H1 (cell line): ENCODE measurements around the gene RHCG. TPM values are rescaled to one million over a fixed set of nuclear protein-coding genes. Genes with fewer than 3 reads are reported as not detected.

Experiments
- CTCF ChIA-PET: fragments of 300-600 bp; sonication (Branson Sonifier 250); formaldehyde crosslinking; loops from one replicate; lab custom pipeline; 2021; ENCODE audit not compliant: partially characterized antibody; lab: Charles Lee
- POLR2A ChIA-PET: fragments of 300-600 bp; sonication (Branson Sonifier 250); formaldehyde crosslinking; loops from one replicate; lab custom pipeline; 2021; ENCODE audit warnings: inconsistent platforms; ENCODE audit not compliant: partially characterized antibody; lab: Charles Lee
- DNase-seq, 2 experiments: peaks; one replicate each; pipeline versions ENCODE4 v3.0.0 to v3.0.0-alpha.2; 2010 to 2022; ENCODE audit warnings: low spot score in 2 of 2, low read depth in 1 of 2, mixed read lengths in 1 of 2
- FAIRE-seq: peaks from 2 replicates; lab custom pipeline; 2011; peaks lifted over from hg19 to GRCh38; lab: Jason Lieb, UNC
- H2AFZ ChIP-seq: 2 replicates; pipeline ENCODE4 v1.8.1; 2012; ENCODE audit warnings: low read length, inconsistent platforms
- H2AK5ac ChIP-seq: 2 replicates; pipeline ENCODE4 v1.6.1; 2013; ENCODE audit warnings: low read depth, low read length
- H2BK120ac ChIP-seq: replicated peaks from 2 replicates; pipeline ENCODE3; 2013; ENCODE audit warnings: low read depth, low read length, inconsistent platforms
- H2BK12ac ChIP-seq: 2 replicates; pipeline ENCODE4 v1.6.1; 2013; ENCODE audit warnings: low read depth, low read length
- H2BK15ac ChIP-seq: 2 replicates; pipeline ENCODE4 v1.6.1; 2013; ENCODE audit warnings: low read length
- H2BK20ac ChIP-seq: 2 replicates; pipeline ENCODE4 v1.6.1; 2013; ENCODE audit warnings: low read length
- H2BK5ac ChIP-seq: 2 replicates; pipeline ENCODE4 v1.6.1; 2013; ENCODE audit warnings: low read depth, low read length
- H3K14ac ChIP-seq: 2 replicates; pipeline ENCODE4 v1.6.1; 2013; ENCODE audit warnings: inconsistent platforms; ENCODE audit not compliant: insufficient read length
- H3K18ac ChIP-seq: 2 replicates; pipeline ENCODE4 v1.6.1; 2013; ENCODE audit warnings: low read length; ENCODE audit errors: extremely low read depth
- H3K23ac ChIP-seq: 2 replicates; pipeline ENCODE4 v1.6.1; 2013; ENCODE audit warnings: inconsistent platforms; ENCODE audit not compliant: insufficient read length
- H3K23me2 ChIP-seq: 2 replicates; pipeline ENCODE4 v1.6.1; 2013; ENCODE audit warnings: low read depth, low read length
- H3K27ac ChIP-seq: 2 replicates; pipeline ENCODE4 v1.6.1; 2011; ENCODE audit warnings: low read depth, low read length, inconsistent platforms
- H3K27me3 ChIP-seq, 4 experiments: replicated peaks in 1 of 4; 1 replicate in 1 of 4; 2 replicates in 3 of 4; pipeline versions ENCODE4 v1.6.1 to v1.8.1; 2011 to 2013; ENCODE audit warnings: low read length in 3 of 4, mild to moderate bottlenecking in 3 of 4, inconsistent platforms in 2 of 4, mixed read lengths in 2 of 4, moderate library complexity in 1 of 4; ENCODE audit not compliant: control insufficient read depth in 3 of 4, insufficient read depth in 3 of 4; ENCODE audit errors: extremely low read depth in 1 of 4
- H3K36me3 ChIP-seq, 4 experiments: 2 replicates each; pipeline versions ENCODE4 v1.6.1 to v1.8.1; 2011 to 2013; ENCODE audit warnings: mild to moderate bottlenecking in 4 of 4, low read length in 3 of 4, moderate library complexity in 2 of 4, control low read depth in 1 of 4, inconsistent platforms in 1 of 4; ENCODE audit not compliant: insufficient read depth in 4 of 4, control insufficient read depth in 2 of 4
- H3K4ac ChIP-seq: replicated peaks from 2 replicates; pipeline ENCODE3; 2013; ENCODE audit warnings: low read length, low read depth, mixed read lengths, inconsistent platforms; ENCODE audit not compliant: insufficient read length
- H3K4me1 ChIP-seq, 4 experiments: replicated peaks in 1 of 4; 1 replicate in 1 of 4; 2 replicates in 3 of 4; pipeline versions ENCODE4 v1.6.1 to v1.8.1; 2011 to 2013; ENCODE audit warnings: low read length in 3 of 4, inconsistent platforms in 2 of 4, mixed read lengths in 1 of 4; ENCODE audit not compliant: insufficient read depth in 4 of 4, control insufficient read depth in 3 of 4
- H3K4me2 ChIP-seq, 2 experiments: 2 replicates each; pipeline versions ENCODE4 v1.6.1 to v1.8.1; 2011 to 2013; ENCODE audit warnings: low read depth in 2 of 2, low read length in 2 of 2, control low read depth in 1 of 2, inconsistent platforms in 1 of 2, mild to moderate bottlenecking in 1 of 2; ENCODE audit not compliant: insufficient read depth in 1 of 2
- H3K4me3 ChIP-seq, 4 experiments: fragments of 200-600, 300-600 bp in 1 of 4; sonication (generic), shearing (Covaris generic), sonication (Bioruptor Twin) in 1 of 4; 2 replicates each; pipeline versions ENCODE4 v1.5.1 to v1.8.1; 2011 to 2016; ENCODE audit warnings: low read length in 4 of 4, low read depth in 3 of 4, control low read depth in 2 of 4, inconsistent platforms in 2 of 4, mild to moderate bottlenecking in 2 of 4, mixed read lengths in 1 of 4, moderate library complexity in 1 of 4; ENCODE audit not compliant: insufficient read depth in 2 of 4; ENCODE audit errors: extremely low read depth in 1 of 4
- H3K56ac ChIP-seq: replicated peaks from 2 replicates; pipeline ENCODE3; 2013; ENCODE audit warnings: low read depth, mild to moderate bottlenecking, mixed read lengths, low read length, inconsistent platforms; ENCODE audit not compliant: insufficient read length
- H3K79me1 ChIP-seq: 2 replicates; pipeline ENCODE4 v1.6.1; 2013; ENCODE audit warnings: low read depth, low read length, control low read depth
- H3K79me2 ChIP-seq, 2 experiments: 2 replicates each; pipeline versions ENCODE4 v1.6.1 to v1.8.1; 2012 to 2013; ENCODE audit warnings: low read length in 2 of 2, mild to moderate bottlenecking in 2 of 2, inconsistent platforms in 1 of 2; ENCODE audit not compliant: insufficient read depth in 2 of 2, control insufficient read depth in 1 of 2
- H3K9ac ChIP-seq, 4 experiments: replicated peaks in 1 of 4; 1 replicate in 1 of 4; 2 replicates in 3 of 4; pipeline versions ENCODE4 v1.6.1 to v1.8.1; 2011 to 2013; ENCODE audit warnings: low read depth in 3 of 4, low read length in 3 of 4, control low read depth in 2 of 4, mild to moderate bottlenecking in 2 of 4, moderate library complexity in 2 of 4, inconsistent platforms in 1 of 4; ENCODE audit errors: extremely low read depth in 1 of 4
- H3K9me3 ChIP-seq, 2 experiments: 2 replicates each; pipeline versions ENCODE4 v1.6.1 to v1.8.1; 2012 to 2013; ENCODE audit warnings: mild to moderate bottlenecking in 2 of 2, moderate library complexity in 2 of 2, control low read depth in 1 of 2, inconsistent platforms in 1 of 2, low read depth in 1 of 2, low read length in 1 of 2, mixed read lengths in 1 of 2; ENCODE audit not compliant: insufficient read depth in 2 of 2
- H4K20me1 ChIP-seq, 2 experiments: replicated peaks in 1 of 2; 2 replicates each; pipeline versions ENCODE3 to v1.8.1; 2011 to 2013; ENCODE audit warnings: inconsistent platforms in 2 of 2, low read length in 2 of 2, mild to moderate bottlenecking in 1 of 2; ENCODE audit not compliant: insufficient read depth in 2 of 2, control insufficient read depth in 1 of 2
- H4K5ac ChIP-seq: 2 replicates; pipeline ENCODE4 v1.6.1; 2013; ENCODE audit warnings: low read length, low read depth, mixed read lengths, inconsistent platforms; ENCODE audit not compliant: insufficient read length
- H4K8ac ChIP-seq: 2 replicates; pipeline ENCODE4 v1.8.0; 2013; ENCODE audit warnings: mild to moderate bottlenecking, moderate library complexity, low read length, inconsistent platforms; ENCODE audit not compliant: insufficient read depth; ENCODE audit errors: extremely low read depth
- H4K91ac ChIP-seq: replicated peaks from 2 replicates; pipeline ENCODE3; 2013; ENCODE audit warnings: low read length, mixed read lengths, inconsistent platforms; ENCODE audit not compliant: insufficient read length
- ASH2L ChIP-seq: fragments of 200-600, 300-600 bp; sonication (generic); IDR thresholded peaks from one replicate; pipeline ENCODE4 v1.7.1; 2017; ENCODE audit warnings: low read length
- CBX8 ChIP-seq: fragments of 300-800, 300-1000 bp; sonication (generic); IDR thresholded peaks from 2 replicates; pipeline ENCODE4 v1.7.1; 2016; ENCODE audit warnings: low read depth, low read length, borderline replicate concordance
- CREB1 ChIP-seq: IDR thresholded peaks from 2 replicates; pipeline ENCODE4 v1.6.1; 2012; ENCODE audit warnings: inconsistent platforms
- CTBP2 ChIP-seq: IDR thresholded peaks from 2 replicates; pipeline ENCODE4 v1.7.0; 2011; ENCODE audit warnings: borderline replicate concordance, mild to moderate bottlenecking, moderate library complexity, mixed read lengths, low read length; ENCODE audit not compliant: insufficient read depth, insufficient read length
- CTCF ChIP-seq, 3 experiments: IDR thresholded peaks; 1 replicate in 2 of 3; 2 replicates in 1 of 3; pipeline versions ENCODE4 v1.5.1 to v1.6.1; 2011; ENCODE audit warnings: low read length in 3 of 3, mild to moderate bottlenecking in 3 of 3, inconsistent platforms in 2 of 3, low read depth in 1 of 3, moderate library complexity in 1 of 3; ENCODE audit not compliant: insufficient read depth in 1 of 3; ENCODE audit errors: control extremely low read depth in 1 of 3
- KDM4A ChIP-seq: IDR thresholded peaks from one replicate; pipeline ENCODE4 v1.7.1; 2012; ENCODE audit warnings: low read depth, mild to moderate bottlenecking, moderate library complexity, low read length, inconsistent platforms; ENCODE audit not compliant: severe bottlenecking
- RBBP5 ChIP-seq: IDR thresholded peaks from 2 replicates; pipeline ENCODE4 v1.7.1; 2012; ENCODE audit warnings: low read depth, mild to moderate bottlenecking, inconsistent platforms, low read length, moderate library complexity, borderline replicate concordance
- SP1 ChIP-seq: IDR thresholded peaks from 2 replicates; pipeline ENCODE4 v1.6.1; 2011; ENCODE audit warnings: low read depth, low read length
- SUZ12 ChIP-seq: fragments of 200-600 bp; sonication (generic); IDR thresholded peaks from 2 replicates; pipeline ENCODE4 v1.6.1; 2012; ENCODE audit warnings: mild to moderate bottlenecking, inconsistent platforms, low read length, moderate library complexity, mixed read lengths
- TAF1 ChIP-seq: IDR thresholded peaks from 2 replicates; pipeline ENCODE4 v1.6.1; 2011; ENCODE audit warnings: mild to moderate bottlenecking, low read depth, low read length
- WGBS, 2 experiments: shearing (Covaris generic) in 1 of 2; methylation state at CpG; one replicate each; pipeline versions ENCODE4 v1.1.6 to v1.1.7; 2013 to 2015; ENCODE audit warnings: low lambda C conversion rate in 2 of 2, mixed read lengths in 2 of 2, inconsistent platforms in 1 of 2, low coverage in 1 of 2, missing lambda C conversion rate in 1 of 2; ENCODE audit not compliant: insufficient replicate concordance in 2 of 2, insufficient coverage in 1 of 2, insufficient read length in 1 of 2; ENCODE audit errors: extremely low coverage in 1 of 2, missing lambda C conversion rate in 1 of 2; 5-methylcytosine and 5-hydroxymethylcytosine counted together
- polyA plus RNA-seq, 7 experiments: library from polyadenylated mRNA; depleted of rRNA in 3 of 7; stranded (reverse) in 5 of 7; unstranded in 2 of 7; fragments of >200 nt in 5 of 7; fragments of 200-250 nt in 2 of 7; gene quantifications; 1 replicate in 5 of 7; 2 replicates in 1 of 7; 4 replicates in 1 of 7; pipeline versions ENCODE4 v1.2.1 to v1.2.3, GENCODE V29; 2011 to 2013; ENCODE audit warnings: missing spikeins in 2 of 7, mixed read lengths in 2 of 7
- total RNA-seq: library from RNA; stranded (reverse); fragmentation: NEBNext Ultra II Directional; extraction: Animal tissue kit (Norgen Biotek cat#: 25700); gene quantifications from 2 replicates; pipeline ENCODE4 v1.2.1, GENCODE V29; 2021

The RHCG gene
- total and polyA plus RNA-seq, 2 of the 8 experiments (the other 6 are each of a cell fraction or from before 2014, with no cell fraction given): 0.68 TPM; not detected in 1

- Histone ChIP-seq H4K5ac (no peak overlapping the region), H4K8ac (no peak overlapping the region), H2BK120ac (no peak overlapping the region), H2AFZ (no peak overlapping the region), H3K23me2 (no peaks in the 10 kb centered on the region), H4K91ac (no peak overlapping the region), H3K79me1 (no peaks in the 10 kb centered on the region), H3K23ac (no peak overlapping the region), H2AK5ac (no peak overlapping the region), H4K20me1 (peaks cover 0 to 4% of the 10 kb centered on the region in 2 experiments), H3K9me3 (no peaks in the 10 kb centered on the region), H3K27me3 (peaks cover 0 to 4% (median 3%) of the 10 kb centered on the region in 4 experiments; a peak in 4 of 7 replicates), H3K14ac (no peak overlapping the region), H3K9ac (no peak overlapping the region), H3K36me3 (no peaks in the 10 kb centered on the region), H3K4me1 (no peaks in the 10 kb centered on the region), H2BK15ac (no peak overlapping the region), H3K4me2 (no peak overlapping the region), H2BK20ac (no peak overlapping the region), H3K4me3 (no peak overlapping the region), H3K56ac (no peak overlapping the region), H3K79me2 (no peaks in the 10 kb centered on the region), H3K27ac (no peak overlapping the region), H2BK12ac (no peak overlapping the region), H2BK5ac (no peak overlapping the region), H3K4ac (no peak overlapping the region), H3K18ac (no peak overlapping the region)
- POLR2A ChIA-PET: no interaction called here
- CTCF ChIA-PET: interaction anchor here (0.7 to 17.0 kb wide), 7 partner anchors 15 to 121 kb away, joined by 3 to 518 read pairs (median 187); partner anchors contain the start of gene RHCG
- no peak for DNase-seq
- no peak for FAIRE-seq
- 81% methylated on average over 19 of the region's 22 CpGs; no CpG with 5 or more reads in 1 of the 2 experiments for WGBS, 2 experiments
- TF ChIP-seq CREB1: no peak
- TF ChIP-seq CTBP2: no peak
- no peak for TF ChIP-seq CBX8
- no peak for TF ChIP-seq SP1
- TF ChIP-seq KDM4A: no peak
- no peak for TF ChIP-seq ASH2L
- TF ChIP-seq CTCF (IDR thresholded peaks at IDR 0.05; ENCODE audit: control extremely low read depth in 1 of 3, insufficient read depth in 1 of 3, low read depth in 1 of 3, low read length in 3 of 3): no peak
- no peak for TF ChIP-seq SUZ12
- no peak for TF ChIP-seq TAF1
- no peak for TF ChIP-seq RBBP5
These were observed 18.8 kb downstream of the RHCG start for GRCh38 chr15:89477411-89478242.
